ENCODE measurements around the gene FALEC.
A peak's percentile ranks its signal among the peaks of the same experiment; 100 is the strongest.

The FALEC gene

GRCh38 chr1:150537732-150538684, 22.5 kb downstream of the FALEC start:
- DNase-seq (ENCODE audit: low read depth): no peak
- H3K4me3 ChIP-seq (ENCODE audit: control insufficient read depth, low read depth, low read length): no peak overlapping the region
- peak; percentile 18 for TF ChIP-seq CTCF (IDR thresholded peaks at IDR 0.05; ENCODE audit: control insufficient read depth, insufficient read depth, low read depth, low read length, missing control alignments)

- TF ChIP-seq CTCF (IDR thresholded peaks at IDR 0.05; ENCODE audit: control insufficient read depth, insufficient read depth, low read depth, low read length, missing control alignments): no peak
Measured at GRCh38 chr1:150543500-150544143, 28.1 kb downstream of the FALEC start.

GRCh38 chr1:150544204-150544603, 28.7 kb downstream of the FALEC start:
- no peak for TF ChIP-seq CTCF (IDR thresholded peaks at IDR 0.05; ENCODE audit: control insufficient read depth, insufficient read depth, low read depth, low read length, missing control alignments)
- H3K4me3 ChIP-seq (ENCODE audit: control insufficient read depth, low read depth, low read length): no peak overlapping the region
- DNase-seq (ENCODE audit: low read depth): no peak

More at GRCh38 chr1:150543500-150544143, 28.1 kb downstream of the FALEC start:
- H3K4me3 ChIP-seq (ENCODE audit: control insufficient read depth, low read depth, low read length): no peak overlapping the region
- DNase-seq (ENCODE audit: low read depth): no peak

- no peak for TF ChIP-seq CTCF (IDR thresholded peaks at IDR 0.05; ENCODE audit: control insufficient read depth, insufficient read depth, low read depth, low read length, missing control alignments)
- DNase-seq (ENCODE audit: low read depth): no peak
- no peak overlapping the region for H3K4me3 ChIP-seq (ENCODE audit: control insufficient read depth, low read depth, low read length)
Measured at GRCh38 chr1:150545486-150546032, 30.0 kb downstream of the FALEC start.

GRCh38 chr1:150546294-150546937, 30.9 kb downstream of the FALEC start:
- no peak for DNase-seq (ENCODE audit: low read depth)
- no peak overlapping the region for H3K4me3 ChIP-seq (ENCODE audit: control insufficient read depth, low read depth, low read length)
- TF ChIP-seq CTCF (IDR thresholded peaks at IDR 0.05; ENCODE audit: control insufficient read depth, insufficient read depth, low read depth, low read length, missing control alignments): no peak

GRCh38 chr1:150548324-150548631, 32.7 kb downstream of the FALEC start:
- peak overlapping the region; percentile 54 for H3K4me3 ChIP-seq (ENCODE audit: control insufficient read depth, low read depth, low read length)
- DNase-seq (ENCODE audit: low read depth): no peak
- no peak for TF ChIP-seq CTCF (IDR thresholded peaks at IDR 0.05; ENCODE audit: control insufficient read depth, insufficient read depth, low read depth, low read length, missing control alignments)
